SHP77 treated with DMSO at 0.1 percent for 48 hours (cell line): ENCODE data around the gene CHD6.
A peak's percentile ranks its signal among the peaks of the same experiment; 100 is the strongest.
"Not testable (repeated sequence)": the region's sequence is repeated elsewhere in the genome, so short reads cannot be mapped to it uniquely, and the experiment has no call there.

Source experiments
- DNase-seq: peaks from one replicate; lab custom pipeline; 2025; lab: John Stamatoyannopoulos, UW

The CHD6 gene

GRCh38 chr20:41544472-41544871 is 73.7 kb downstream of the CHD6 start:
- DNase-seq = no peak

- DNase-seq = no peak
Observed at GRCh38 chr20:41540918-41541317, 77.3 kb downstream of the CHD6 start.

- DNase-seq = no peak
Observed at GRCh38 chr20:41540459-41540858, 77.7 kb downstream of the CHD6 start.

GRCh38 chr20:41538810-41539596 is 79.2 kb downstream of the CHD6 start:
- no peak for DNase-seq

GRCh38 chr20:41537865-41538264 is 80.3 kb downstream of the CHD6 start:
- DNase-seq = no peak

- not testable (repeated sequence) for DNase-seq
Observed at GRCh38 chr20:41535551-41535950, 82.6 kb downstream of the CHD6 start.

GRCh38 chr20:41534842-41535241 is 83.3 kb downstream of the CHD6 start:
- DNase-seq = no peak

- DNase-seq = no peak
Observed at GRCh38 chr20:41534170-41534569, 84.0 kb downstream of the CHD6 start.

GRCh38 chr20:41533537-41534136 is 84.5 kb downstream of the CHD6 start:
- peak; percentile 21 for DNase-seq

- DNase-seq = no peak
Observed at GRCh38 chr20:41532935-41533334, 85.2 kb downstream of the CHD6 start.

- DNase-seq = no peak
Observed at GRCh38 chr20:41531518-41532275, 86.5 kb downstream of the CHD6 start.

GRCh38 chr20:41530923-41531322 is 87.3 kb downstream of the CHD6 start:
- no peak for DNase-seq

- DNase-seq = no peak
Observed at GRCh38 chr20:41526327-41526726, 91.8 kb downstream of the CHD6 start.

GRCh38 chr20:41524980-41525613 is 93.1 kb downstream of the CHD6 start:
- peak; percentile 8 for DNase-seq

GRCh38 chr20:41523857-41524256 is 94.3 kb downstream of the CHD6 start:
- no peak for DNase-seq

- no peak for DNase-seq
Observed at GRCh38 chr20:41513829-41514228, 104.3 kb downstream of the CHD6 start.

GRCh38 chr20:41512624-41513023 is 105.6 kb downstream of the CHD6 start:
- DNase-seq = no peak

GRCh38 chr20:41510847-41511450 is 107.2 kb downstream of the CHD6 start:
- DNase-seq = no peak

- DNase-seq = no peak
Observed at GRCh38 chr20:41510224-41510623, 108.0 kb downstream of the CHD6 start.

GRCh38 chr20:41509316-41510200 is 108.6 kb downstream of the CHD6 start:
- no peak for DNase-seq

GRCh38 chr20:41508335-41508734 is 109.8 kb downstream of the CHD6 start:
- no peak for DNase-seq
